Measurements from ENCODE around the gene MANF.

DNA sequence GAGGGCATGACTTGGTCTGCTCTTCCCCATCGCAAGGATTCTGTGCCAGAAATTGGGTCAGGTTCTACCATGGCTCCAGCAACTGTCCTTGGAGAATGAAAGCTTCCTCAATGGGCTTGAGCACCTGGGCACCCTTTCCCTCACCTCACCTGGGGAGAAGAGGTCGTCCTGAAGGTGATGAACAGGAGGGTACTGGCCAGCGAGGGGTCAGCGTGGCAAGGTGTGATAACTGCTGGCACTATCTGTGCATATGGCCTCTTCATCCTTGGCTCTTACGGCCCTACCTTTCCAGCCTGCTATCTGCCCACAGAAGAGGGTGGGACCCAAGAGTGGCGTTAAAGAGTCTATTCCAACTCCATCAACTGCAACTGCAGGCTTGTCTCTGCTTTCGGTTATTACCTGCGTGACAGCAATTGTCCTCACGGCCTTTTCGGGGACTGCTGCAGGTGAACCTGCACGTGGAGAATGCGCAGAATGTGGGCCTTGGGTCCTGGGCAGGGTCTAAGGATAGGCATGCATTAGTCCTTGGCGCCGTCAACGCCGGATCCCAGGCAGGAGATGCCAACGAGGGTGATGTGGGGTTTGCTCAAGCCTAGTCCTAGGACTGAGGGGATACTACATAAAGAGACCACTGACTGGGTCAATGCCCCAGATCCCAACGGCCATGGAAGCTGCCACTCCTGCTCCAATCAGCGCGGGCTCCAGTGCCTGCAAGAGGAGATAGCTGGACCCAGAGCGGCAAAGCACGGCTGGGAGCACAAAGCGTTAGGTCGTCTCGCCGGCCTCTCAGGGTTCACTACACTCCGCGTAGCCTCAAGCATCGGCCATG, 5.4 kb downstream of the MANF start:
- no peak for TF ChIP-seq BHLHE40 (IDR thresholded peaks at IDR 0.05; ENCODE audit: borderline replicate concordance)
- TF ChIP-seq TARDBP (IDR thresholded peaks at IDR 0.05): no peak
- no peak for TF ChIP-seq SP1 (IDR thresholded peaks at IDR 0.05)
- TF ChIP-seq NFRKB (IDR thresholded peaks at IDR 0.05): no peak
- no peak for TF ChIP-seq HDGF (IDR thresholded peaks at IDR 0.05; ENCODE audit: borderline replicate concordance)
- TF ChIP-seq ARNT (IDR thresholded peaks at IDR 0.05): no peak

All from HEK293T (cell line).